NCI-H748 (cell line): ENCODE measurements around the gene SRL.
"Not testable (repeated sequence)": the region's sequence is repeated elsewhere in the genome, so short reads cannot be mapped to it uniquely, and the experiment has no call there.

Source experiments
- DNase-seq: peaks from one replicate; lab custom pipeline; 2025; ENCODE audit not compliant: unreplicated experiment; lab: John Stamatoyannopoulos, UW

Gene SRL

DNA sequence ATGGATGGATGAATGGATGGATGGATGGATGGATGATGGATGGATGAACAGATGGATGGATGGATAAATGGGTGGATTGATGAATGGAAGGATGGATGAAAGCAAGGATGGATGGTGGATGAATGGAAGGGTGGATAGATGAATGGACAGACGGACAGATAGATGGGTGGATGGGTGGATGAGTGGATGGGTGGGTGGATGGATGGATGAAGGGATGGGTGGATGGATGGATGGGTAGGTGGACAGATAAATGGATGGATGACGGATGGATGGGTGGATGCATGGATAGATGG lies 14.9 kb downstream of the SRL start:
- no peak for DNase-seq

DNA sequence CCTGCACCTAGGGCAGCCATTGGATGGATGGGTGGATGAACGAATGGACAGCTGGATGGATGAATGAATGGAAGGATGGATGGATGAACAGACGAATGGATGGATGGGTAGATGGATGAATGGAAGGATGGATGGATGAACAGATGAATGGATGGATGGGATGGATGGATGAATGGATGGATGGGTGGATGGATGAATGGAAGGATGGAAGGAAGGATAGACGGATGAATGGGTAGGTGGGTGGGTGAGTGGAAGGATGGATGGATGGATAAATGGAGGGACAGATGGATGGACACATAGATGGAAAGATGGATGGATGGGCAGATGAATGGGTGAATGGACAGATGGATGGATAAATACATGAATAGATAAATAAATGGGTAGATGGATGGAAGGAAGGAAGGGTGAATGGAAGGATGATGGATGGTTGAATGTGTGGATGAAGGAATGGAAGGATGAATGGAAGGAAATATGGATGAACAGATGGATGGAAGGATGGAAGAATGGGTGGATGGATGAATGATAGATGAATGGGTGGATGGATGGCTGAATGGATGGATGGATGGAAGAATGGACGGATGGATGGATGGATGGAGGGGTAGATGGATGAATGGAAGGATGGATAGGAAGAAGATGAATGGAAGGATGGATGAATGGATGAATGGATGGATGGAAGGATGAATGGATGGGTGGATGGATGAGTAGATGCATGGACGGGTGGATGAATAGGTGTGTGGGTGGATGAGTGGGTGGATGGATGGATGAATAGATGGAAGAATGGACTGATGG lies 15.4 kb downstream of the SRL start:
- DNase-seq = no peak

DNA sequence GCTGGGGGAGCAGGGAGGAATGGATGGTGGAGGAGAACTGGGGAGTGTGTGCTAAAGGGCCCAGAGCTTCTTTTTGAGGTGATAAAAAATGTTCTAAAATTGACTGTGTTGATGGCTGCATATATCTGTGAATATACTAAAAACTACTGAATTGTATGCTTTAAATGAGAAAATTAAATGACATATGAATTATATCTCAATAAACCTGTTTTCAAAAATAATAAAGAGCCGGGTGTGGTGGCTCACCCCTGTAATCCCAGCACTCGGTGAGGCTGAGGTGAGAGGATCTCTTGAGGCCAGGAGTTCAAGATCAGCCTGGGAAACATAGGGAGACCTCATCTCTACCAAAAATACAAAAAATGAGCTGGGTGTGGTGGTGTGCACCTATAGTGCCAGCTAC lies 16.8 kb downstream of the SRL start:
- no peak for DNase-seq

DNA sequence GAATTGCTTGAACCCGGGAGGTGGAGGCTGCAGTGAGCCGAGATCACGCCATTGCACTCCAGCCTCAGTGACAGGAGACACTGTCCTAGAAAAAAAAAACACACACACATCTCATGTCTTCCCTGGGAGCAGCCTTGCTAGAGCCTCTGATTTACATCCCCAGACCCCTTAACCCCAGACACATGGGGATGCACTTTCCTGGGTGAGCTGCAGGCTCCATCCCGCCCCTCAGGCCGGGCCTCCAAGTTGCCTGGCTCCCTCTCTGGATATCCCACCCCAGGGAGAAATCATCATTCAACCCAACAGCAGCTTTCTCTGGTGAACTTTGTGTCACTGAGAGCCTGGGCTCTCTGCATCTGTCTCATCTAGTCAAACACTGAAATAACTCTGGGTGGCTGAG lies 21.5 kb downstream of the SRL start:
- no peak for DNase-seq

DNA sequence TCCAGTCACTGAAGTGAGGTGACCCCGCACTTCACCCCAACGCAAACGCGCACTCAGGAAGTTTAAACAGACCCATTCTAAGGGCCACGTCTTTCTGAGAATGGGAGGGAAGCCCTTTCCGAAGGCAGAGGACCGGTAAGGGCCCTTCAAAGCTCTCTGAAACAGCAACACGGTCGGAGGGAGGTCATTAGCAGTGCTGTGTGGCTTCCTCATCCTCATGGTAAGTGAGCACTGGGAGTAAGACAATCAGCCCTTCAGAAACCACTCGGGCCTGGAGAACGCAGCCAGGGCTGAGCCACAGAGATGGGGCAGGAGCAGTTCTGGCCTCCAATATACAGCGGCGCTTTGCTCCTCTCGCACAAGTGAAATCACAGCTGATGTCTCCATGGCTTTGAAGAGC lies 23.7 kb downstream of the SRL start:
- no peak for DNase-seq

DNA sequence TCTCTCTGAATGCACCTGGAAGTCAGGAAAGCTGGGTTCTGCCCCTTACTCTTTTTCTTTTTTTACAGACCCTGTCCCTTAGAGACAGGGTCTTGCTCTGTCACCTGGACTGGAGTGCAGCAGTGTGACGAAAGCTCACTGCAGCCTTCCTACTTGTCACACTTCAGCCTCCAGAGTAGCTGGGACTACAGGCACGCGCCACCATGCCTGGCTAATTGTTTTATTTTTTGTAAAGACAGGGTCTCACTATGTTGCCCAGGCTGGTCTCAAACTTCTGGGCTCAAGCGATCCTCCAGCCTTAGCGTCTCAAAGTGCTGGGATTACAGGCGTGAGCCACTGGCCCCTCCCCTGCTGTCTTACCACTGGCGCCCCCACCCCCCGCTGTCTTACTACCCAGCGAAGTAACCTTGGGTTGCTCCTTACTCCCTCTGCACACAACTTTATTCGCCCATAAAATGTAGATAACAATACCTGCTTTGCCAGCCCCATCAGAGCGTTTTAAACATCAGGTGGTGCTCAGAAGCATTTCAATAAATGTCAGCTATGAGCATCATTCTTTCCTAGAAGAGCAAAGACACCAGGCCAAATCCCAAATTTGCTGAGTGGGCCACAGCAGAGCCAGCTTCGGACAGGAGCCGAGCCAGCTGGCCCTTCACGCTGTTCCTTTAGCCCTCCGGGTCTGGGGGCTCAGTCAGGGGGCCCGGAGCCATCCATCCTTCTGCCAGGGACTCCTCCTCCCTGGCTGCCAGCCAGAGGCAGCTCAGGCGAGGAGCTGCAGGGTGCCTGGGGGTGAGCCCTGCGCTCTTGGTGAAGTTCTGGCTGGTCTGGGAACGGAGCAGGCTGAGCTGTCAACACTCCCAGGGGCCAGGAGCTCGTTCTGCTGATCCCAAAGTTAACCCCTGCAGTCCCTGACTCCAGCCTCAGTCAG lies 24.4 kb downstream of the SRL start:
- DNase-seq = no peak

DNA sequence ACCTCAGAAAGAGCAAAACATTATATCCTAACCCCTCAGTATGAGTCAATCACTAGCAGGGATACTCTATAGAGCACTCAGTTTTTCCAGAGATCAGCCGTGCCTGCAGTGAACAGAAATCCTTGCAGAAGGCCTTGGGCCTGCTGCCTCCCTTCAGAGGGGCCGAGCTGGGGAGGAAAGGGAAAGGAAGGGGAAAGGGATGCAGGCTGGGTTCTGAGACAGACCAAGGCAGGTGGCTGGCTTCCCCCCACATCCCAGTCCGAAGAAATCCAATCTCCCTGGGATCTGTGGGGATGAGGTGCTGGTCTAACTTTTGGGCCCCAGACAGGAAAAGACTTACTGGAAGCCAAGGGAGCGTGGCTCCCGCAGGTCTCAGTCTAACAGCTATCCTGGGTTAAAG lies 25.3 kb downstream of the SRL start:
- no peak for DNase-seq

DNA sequence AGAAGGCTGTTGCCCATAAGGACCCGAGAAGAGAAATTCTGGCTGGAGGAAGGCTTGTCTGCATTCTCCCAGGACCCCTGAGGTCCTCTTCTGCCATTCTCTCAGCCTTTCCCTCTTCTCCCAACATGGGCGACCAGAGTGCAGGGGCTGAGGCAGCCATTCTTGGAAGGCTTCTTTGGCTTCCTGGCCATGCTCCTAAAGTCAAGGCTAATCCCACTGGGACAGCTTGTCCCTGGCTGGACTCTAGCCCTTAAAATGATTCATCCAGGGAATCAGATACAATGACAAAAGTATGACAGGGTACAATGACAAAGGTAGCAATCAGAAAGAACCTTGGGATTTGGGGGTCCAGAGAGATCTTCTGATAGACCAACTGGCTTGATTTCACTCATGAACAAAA lies 26.8 kb downstream of the SRL start:
- no peak for DNase-seq

DNA sequence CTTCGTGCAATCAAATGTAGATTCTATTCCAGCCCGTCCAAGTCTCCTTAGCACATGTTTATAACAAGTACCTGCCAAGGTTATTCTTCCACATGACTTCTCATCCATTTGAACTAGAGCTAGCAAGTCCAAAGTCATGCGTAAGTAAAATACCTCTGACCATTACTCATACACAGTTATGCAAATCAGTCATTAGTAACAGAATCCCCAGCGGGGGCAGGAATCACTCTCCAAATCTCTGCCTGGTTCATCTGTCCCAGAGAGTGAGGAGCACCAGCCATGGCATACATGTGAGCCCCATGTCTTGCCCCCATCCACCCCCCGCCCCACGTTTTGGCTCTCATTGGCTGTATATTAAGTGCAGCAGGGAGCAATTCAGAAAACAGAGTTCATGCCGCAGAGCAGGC lies 27.7 kb downstream of the SRL start:
- no peak for DNase-seq

DNA sequence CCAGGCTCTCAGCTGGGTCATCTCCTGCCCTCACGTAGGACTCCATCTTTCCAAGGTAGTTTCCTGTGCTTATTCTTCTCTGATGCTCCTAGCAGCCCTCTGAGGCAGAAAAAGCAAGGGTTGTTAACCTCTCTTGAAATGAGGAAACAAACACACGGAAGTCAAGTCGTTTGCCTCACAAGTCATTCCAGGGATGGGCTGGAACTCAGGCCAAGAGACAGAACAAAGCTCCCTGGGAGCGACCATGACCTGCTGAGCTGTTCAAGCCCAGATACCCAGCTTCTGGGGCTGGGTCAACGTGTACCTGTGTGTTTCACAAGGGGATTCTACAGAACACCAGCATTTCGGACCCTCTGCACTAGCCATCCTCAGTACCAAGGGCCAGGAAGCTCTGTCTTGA lies 28.1 kb downstream of the SRL start:
- DNase-seq = no peak

DNA sequence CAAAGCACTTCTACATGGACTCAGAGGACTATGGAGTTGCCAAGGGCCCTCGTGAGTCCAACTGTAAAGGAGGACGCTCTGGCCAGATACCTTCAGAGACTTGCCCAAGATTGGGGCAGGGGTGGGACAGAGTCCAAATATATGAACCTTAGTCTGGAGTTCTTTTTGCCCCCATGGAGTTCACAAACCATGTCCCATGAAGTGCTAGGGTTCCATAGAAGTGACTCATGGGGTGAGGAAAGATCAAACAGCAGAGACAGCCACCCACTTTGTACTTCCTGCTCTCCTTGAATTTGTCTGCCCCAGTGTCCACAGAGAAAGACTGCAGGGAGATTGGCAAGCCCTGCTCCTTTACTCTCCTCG lies 29.0 kb downstream of the SRL start:
- no peak for DNase-seq

DNA sequence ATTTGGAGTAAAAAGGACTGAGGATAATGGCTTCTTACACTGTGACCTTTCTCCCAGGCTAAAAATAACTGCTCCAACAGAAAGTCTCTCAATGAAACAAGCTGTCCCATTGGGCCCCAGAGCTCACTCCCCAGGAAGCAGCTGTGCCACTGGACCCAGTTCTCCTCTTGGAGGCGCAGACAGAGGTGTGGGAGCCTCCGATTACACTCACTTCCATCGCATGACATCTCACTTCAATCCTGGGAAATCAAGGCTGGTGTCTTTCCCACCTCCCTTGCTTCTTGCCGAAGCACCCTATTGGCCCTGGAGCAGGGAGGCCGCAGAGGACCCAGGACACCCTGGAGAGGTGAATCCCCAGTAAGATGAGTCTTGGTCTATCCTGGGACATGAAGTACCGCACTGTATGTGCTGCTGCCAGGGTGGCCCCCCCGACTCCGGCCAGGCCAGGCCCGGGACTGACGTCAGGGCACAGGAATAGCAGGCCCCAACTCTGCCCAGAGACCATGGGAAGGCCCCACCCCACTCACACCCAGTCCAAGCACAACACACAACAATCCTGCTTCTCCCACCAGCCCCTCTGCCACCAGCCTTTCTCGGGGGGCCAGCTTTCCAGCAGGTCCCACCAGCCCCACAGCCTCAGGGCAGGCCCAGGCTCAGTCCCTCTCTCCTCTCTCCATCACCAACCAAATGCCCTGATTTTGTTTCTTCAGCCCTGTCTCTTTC lies 29.5 kb downstream of the SRL start:
- DNase-seq = no peak

DNA sequence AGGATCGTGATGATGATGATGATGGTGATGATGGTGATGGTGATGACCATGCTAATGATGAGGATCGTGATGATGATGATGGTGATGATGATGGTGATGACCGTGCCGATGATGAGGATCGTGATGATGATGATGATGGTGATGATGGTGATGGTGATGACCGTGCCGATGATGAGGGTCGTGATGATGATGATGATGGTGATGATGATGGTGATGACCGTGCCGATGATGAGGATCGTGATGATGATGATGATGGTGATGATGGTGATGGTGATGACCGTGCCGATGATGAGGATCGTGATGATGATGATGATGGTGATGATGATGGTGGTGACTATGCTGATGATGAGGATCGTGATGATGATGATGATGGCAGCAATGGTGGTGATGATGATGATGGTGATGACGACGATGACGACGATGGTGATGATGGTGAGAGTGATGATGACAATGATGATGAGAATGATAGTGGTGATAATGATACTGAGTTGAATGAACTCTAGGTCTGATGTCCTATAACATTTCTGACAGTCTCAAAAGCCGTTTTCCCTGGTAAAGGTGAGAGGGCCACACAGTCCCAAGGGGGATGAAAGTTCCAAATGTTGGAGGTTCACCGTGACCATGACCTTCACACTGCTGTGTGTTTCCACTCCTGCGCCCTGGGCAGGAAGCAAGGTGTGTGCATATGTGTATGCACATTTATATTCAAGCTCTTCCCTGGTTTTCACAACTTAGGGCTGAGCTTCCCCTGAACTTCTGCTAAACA lies 30.3 kb downstream of the SRL start:
- not testable (repeated sequence) for DNase-seq

DNA sequence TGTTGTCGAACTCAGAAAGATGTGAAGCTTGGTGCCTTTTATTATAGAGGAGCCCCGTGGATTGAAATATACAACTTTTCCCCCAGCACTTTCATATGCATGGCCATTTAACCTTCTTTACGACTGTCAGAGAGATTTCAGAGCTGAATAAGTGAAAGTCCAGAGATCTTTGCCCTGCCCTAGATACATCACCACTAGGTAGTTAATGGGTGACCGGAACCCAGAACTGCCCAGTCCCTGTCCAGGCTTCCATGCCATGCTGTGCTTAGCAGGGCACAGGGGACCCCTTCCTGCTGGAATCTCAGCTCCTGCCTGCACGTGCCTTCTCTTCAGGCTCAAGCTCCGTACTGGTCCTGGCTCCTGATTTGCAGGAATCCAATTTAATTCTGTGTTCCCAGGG lies 32.2 kb downstream of the SRL start:
- no peak for DNase-seq

DNA sequence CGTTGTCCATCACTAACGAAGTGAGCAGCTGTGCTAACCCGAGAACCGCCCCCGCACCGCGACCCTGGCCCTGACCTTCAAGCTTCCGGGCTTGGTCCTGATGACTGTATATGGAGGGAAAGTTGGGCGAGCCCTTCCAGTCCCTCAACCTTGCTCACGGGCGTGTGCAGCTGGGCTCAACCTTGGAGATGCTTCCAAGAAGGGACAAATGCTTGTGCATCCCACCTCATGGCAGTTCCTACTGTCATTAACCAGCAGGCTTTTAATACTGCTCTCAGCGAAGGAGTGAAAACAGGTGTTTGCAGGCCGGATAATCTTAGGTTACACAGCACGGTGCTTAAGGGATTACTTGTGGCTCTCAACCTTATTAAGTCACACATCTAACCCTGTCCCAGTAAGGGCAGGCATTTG lies 33.5 kb downstream of the SRL start:
- no peak for DNase-seq

DNA sequence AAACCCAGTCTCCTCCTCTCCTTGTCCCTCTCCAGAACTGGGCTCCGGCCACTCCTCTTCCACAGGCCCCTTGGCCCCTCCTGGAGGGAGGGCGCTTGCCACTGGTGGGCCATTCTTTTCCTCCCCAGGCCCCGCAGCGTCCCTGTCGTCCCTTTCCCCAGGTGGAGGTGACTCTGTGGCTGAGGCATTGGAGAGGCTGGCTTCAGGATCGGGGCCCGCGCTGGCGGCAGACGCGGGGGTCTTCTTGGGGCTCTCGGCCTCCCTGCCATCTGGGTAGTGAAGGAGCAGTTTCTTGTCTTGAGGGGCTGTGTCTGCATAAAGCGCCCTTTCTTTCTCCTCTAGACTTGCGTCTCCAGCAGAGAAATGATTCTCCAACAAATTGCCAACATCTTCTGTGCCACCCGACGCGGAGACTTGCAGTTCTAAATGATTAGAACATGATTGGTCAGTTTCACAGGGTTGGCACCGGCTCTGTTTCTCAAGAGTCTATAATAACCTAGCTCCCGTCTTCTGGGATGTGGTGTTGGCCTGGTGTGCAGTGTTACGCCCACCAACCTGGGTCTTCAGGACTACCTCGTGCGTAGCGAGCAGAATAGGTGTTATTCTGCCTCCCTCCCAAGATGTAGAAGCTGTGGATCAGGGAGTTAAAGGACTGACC lies 34.1 kb downstream of the SRL start:
- no peak for DNase-seq

DNA sequence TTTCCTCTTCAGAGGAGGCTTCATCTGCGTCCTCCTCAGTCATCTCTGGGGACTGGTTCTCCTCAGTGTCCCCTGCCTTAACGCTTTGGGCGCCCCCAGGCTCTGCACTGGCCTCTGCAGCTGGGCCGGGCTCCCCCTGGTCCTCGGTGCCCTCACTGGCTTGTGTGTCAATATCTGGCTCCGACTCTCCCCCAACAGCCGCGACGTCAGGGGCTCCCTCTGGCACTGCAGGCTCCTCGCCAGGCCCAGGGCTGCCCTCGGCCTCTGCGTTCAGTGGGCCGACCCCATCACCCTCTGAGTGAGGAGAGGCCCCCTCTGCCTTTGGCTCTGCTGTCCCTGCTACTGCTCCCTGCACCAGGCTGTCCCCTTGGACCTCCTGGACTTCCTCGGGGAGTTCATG lies 34.7 kb downstream of the SRL start:
- DNase-seq = no peak

DNA sequence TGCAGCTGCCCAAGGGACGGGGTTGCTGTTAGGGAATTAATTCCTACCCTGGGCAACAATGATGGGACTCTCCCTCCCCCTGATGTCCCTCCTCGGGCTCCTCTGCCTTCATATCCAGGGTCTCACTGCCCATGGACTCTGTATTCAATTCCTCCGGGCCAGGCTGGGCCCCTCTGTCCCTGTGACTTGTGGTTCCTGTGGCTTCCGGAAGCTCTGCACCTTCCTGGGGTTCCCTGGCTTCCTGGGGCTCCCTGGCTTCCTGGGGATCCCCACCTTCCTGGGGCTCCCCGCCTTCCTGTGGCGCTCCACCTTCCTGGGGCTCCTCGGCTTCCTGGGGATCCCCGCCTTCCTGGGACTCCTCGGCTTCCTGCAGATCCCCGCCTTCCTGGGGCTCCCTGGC lies 35.2 kb downstream of the SRL start:
- no peak for DNase-seq

DNA sequence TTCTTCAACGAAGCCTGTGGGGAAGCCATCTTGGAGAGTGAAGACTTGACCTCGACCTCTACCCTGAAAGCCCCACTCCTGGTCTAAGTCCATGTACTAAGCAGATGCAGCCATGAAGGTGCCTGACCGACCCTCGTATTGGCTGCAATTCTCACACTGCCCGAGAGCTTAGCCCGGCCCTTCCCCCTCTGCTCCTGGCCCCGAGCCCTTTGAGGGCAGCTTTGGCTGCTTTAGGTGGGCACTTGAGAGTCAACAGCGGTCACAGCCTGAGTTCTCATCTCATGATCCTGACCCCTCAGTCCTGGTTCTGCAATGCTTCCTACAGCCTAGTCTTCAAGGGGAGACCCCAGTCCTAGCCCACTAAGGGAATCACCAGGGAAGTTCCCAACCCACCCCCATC lies 35.9 kb downstream of the SRL start:
- DNase-seq = no peak

DNA sequence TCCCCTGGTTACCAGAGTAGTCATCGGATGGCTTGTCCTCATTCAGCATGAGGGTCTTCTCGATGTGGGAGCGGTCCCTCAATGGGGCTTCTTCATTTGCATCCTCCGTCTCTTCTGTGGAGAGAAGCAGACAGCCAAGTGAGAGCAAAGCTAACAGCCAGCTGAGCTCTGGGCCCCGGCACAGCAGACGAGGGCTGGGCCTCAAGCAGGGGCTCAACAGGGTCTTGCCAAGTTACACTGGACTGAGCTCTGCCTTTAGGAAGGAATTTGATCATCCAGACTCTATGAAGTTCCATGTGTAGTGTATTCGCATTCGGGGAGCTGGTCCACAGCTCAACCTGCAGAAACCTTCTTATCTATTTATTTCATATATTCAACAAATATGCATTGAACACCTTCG lies 37.4 kb downstream of the SRL start:
- DNase-seq = no peak

DNA sequence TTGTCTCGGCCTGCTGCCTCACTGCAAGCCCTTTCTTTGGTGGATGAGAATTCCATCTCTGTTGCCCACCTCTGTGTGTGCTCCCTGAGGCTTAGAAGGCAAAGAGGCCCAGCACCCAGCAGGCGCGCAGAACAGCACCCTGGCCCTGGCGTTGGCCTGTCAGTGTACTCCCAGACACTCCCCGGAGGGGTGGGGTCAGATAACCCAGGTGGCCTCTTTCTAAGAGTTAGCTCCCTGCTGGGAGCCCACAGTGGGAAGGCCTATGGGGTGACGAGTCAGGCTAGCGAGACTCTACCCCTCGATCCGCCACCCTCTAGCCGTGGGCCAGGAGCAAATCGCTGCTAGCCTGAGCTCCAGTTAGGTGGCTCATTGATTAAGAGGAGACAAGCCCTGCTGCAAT lies 38.1 kb downstream of the SRL start:
- no peak for DNase-seq
